ENCODE results near the gene PAX5.

Gene PAX5

DNA sequence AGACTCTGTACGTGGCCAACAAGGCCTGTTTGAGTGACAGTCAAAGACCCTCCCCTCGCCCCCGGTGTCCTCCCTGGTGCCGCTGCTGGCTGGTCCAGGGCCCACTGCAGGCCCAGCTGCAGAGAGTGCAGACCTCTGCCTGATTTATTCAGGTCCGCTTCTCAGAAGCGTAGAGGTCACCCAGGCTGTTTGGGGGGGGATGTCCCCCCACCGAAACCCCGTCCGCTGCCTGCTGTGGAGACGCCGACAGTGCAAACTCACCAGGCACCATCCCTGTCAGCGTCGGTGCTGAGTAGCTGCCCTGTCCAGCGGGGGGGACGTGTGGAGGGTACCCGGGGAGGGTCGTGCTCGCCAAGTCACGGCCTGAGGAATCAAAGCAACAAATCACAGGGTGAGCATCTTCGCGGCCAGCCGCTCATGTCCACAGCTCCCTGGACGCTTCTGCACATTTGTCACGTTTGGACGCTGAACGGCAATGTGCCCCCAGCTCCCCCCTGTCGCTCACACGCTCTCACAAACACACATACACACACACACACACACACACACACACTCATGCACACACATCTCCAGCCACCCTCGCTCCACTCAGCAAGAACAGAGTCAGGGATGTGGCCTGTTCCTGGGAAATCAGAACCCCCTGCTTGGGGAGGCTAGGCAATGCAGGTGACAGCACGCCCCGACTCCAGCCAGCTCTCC lies 152.2 kb downstream of the PAX5 start:
- no peak for DNase-seq (ENCODE audit: low spot score)
- TF ChIP-seq, protein P1, sequence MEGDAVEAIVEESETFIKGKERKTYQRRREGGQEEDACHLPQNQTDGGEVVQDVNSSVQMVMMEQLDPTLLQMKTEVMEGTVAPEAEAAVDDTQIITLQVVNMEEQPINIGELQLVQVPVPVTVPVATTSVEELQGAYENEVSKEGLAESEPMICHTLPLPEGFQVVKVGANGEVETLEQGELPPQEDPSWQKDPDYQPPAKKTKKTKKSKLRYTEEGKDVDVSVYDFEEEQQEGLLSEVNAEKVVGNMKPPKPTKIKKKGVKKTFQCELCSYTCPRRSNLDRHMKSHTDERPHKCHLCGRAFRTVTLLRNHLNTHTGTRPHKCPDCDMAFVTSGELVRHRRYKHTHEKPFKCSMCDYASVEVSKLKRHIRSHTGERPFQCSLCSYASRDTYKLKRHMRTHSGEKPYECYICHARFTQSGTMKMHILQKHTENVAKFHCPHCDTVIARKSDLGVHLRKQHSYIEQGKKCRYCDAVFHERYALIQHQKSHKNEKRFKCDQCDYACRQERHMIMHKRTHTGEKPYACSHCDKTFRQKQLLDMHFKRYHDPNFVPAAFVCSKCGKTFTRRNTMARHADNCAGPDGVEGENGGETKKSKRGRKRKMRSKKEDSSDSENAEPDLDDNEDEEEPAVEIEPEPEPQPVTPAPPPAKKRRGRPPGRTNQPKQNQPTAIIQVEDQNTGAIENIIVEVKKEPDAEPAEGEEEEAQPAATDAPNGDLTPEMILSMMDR (IDR thresholded peaks at IDR 0.05; ENCODE audit: extremely low read depth, insufficient read depth, missing control alignments), result no peak
- in situ Hi-C loops (cut with MboI; ENCODE audit: low pct_unique_long_range_greater_than_20kb, low sequenced_read_pairs, unreplicated experiment), result no loop called here

DNA sequence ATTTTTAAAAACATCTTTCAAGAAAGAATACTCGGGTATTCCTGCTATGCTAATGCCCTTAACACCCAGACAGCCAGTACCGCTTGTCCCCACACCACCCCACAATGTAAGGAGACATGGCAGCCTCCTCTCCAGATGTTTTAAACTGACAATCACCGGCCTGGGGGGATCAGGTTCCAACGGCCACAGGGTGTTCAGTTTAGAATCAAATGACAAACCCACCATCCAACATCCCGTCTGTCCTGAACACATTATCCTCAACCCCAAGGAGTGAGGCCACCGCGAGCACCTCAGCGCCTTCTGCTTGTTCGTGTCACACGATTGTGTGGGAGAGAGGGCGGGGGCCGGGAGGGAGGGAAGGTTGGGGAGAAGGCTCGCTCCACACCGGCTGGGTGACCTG lies 152.8 kb downstream of the PAX5 start:
- DNase-seq (ENCODE audit: low spot score), result no peak
- TF ChIP-seq, protein P1 (IDR thresholded peaks at IDR 0.05; ENCODE audit: extremely low read depth, insufficient read depth, missing control alignments), result no peak
- in situ Hi-C loops (cut with MboI; ENCODE audit: low pct_unique_long_range_greater_than_20kb, low sequenced_read_pairs, unreplicated experiment), result no loop called here

DNA sequence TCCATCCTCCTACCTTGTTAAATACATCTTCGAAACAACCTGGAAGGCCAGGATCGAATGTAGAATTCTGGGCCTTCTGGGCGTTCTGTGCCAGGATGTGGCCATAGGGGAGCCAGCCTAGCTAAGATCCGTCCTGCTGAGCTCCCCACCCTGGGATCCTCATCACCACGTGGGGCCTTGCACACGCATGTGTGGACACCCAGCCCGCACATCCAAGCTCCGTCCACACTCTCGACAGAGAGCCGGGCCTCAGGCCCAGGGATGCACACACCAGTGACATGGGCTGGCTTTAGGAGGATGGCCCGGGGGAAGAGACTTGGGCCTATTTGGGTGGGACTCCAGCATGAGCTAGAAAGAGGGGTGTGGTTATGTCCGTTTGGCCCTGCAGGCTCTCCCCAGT lies 154.0 kb downstream of the PAX5 start:
- TF ChIP-seq, protein P1 (IDR thresholded peaks at IDR 0.05; ENCODE audit: extremely low read depth, insufficient read depth, missing control alignments), result no peak
- DNase-seq (ENCODE audit: low spot score), result no peak
- in situ Hi-C loops (cut with MboI; ENCODE audit: low pct_unique_long_range_greater_than_20kb, low sequenced_read_pairs, unreplicated experiment), result no loop called here

- DNase-seq (ENCODE audit: low spot score), result peak; percentile 89
- in situ Hi-C loops (cut with MboI; ENCODE audit: low pct_unique_long_range_greater_than_20kb, low sequenced_read_pairs, unreplicated experiment), result no loop called here
- TF ChIP-seq, protein P1 (IDR thresholded peaks at IDR 0.05; ENCODE audit: extremely low read depth, insufficient read depth, missing control alignments), result no peak
Observed at GRCh38 chr9:36878986-36879982, 154.8 kb downstream of the PAX5 start.

GRCh38 chr9:36877239-36877638 lies 156.8 kb downstream of the PAX5 start:
- DNase-seq (ENCODE audit: low spot score), result peak; percentile 69
- in situ Hi-C loops (cut with MboI; ENCODE audit: low pct_unique_long_range_greater_than_20kb, low sequenced_read_pairs, unreplicated experiment), result no loop called here
- TF ChIP-seq, protein P1 (IDR thresholded peaks at IDR 0.05; ENCODE audit: extremely low read depth, insufficient read depth, missing control alignments), result no peak

DNA sequence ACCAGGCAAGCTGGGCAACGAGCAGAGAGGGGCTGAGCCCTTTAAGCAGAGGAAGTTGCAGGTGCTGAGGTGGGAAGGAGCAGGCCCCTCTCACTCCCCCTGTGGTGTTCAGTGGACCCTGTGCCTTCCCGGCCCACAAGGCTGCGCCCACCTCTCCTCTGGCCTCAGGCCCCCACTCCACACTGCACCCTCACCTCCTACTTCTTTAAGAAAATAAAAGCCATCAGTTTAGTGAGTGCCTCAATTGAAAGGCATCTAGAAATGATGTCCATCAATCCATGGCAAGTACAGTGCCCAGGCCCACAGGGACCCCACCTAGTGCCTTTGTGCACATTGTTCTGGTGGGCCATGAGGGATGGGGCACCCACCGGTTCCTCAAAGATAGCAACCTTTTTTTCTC lies 158.0 kb downstream of the PAX5 start:
- in situ Hi-C loops (cut with MboI; ENCODE audit: low pct_unique_long_range_greater_than_20kb, low sequenced_read_pairs, unreplicated experiment), result no loop called here
- no peak for DNase-seq (ENCODE audit: low spot score)
- TF ChIP-seq, protein P1 (IDR thresholded peaks at IDR 0.05; ENCODE audit: extremely low read depth, insufficient read depth, missing control alignments), result no peak

Data from GM13977 (cell line).